ENCODE data around the gene GMEB1. TPM values are rescaled to one million over a fixed set of nuclear protein-coding genes. Genes with fewer than 3 reads are reported as not detected.
A peak's percentile ranks its signal among the peaks of the same experiment; 100 is the strongest.

GMEB1 gene
- total and polyA plus RNA-seq, 10 of the 15 experiments (the other 5 are each of a cell fraction or from before 2014, with no cell fraction given): 4.9 to 17.6 (median 9.4) TPM

GRCh38 chr1:28736450-28737306, 68.1 kb downstream of the GMEB1 start, which contains the start of gene YTHDF2 (continued):
- TF ChIP-seq ZNF592 (IDR thresholded peaks at IDR 0.05) (peak; percentile 64; the same call in 1 of the 2 replicates), TBL1XR1 (IDR thresholded peaks at IDR 0.05; ENCODE audit: low read depth, low read length) (0 out of 2 replicates have a peak, but pooled peaks have one; percentile 23), RELA (IDR thresholded peaks at IDR 0.05; ENCODE audit: borderline replicate concordance, partially characterized antibody) (peak; percentile 21), BMI1 (IDR thresholded peaks at IDR 0.05; ENCODE audit: borderline replicate concordance) (no peak), ATF2 (IDR thresholded peaks at IDR 0.05; ENCODE audit: low read length) (peak; percentile 18; the same call in 1 of the 2 replicates), RAD21 (IDR thresholded peaks at IDR 0.05; ENCODE audit: insufficient read depth, low read depth, low read length) (0 out of 2 replicates have a peak, but pooled peaks have one; percentile 7), SMARCA5 (IDR thresholded peaks at IDR 0.05) (peak; percentile 91), DPF2 (IDR thresholded peaks at IDR 0.05) (peak; percentile 64), EED (IDR thresholded peaks at IDR 0.05; ENCODE audit: low read depth) (no peak; the same call in 1 of the 2 replicates), ZSCAN29 (IDR thresholded peaks at IDR 0.05) (0 out of 2 replicates have a peak, but pooled peaks have one; percentile 41), HDGF (IDR thresholded peaks at IDR 0.05) (0 out of 2 replicates have a peak, but pooled peaks have one; percentile 61), E4F1 (IDR thresholded peaks at IDR 0.05; ENCODE audit: borderline replicate concordance, partially characterized antibody) (peak; percentile 46), CBFB (IDR thresholded peaks at IDR 0.05; ENCODE audit: low read depth) (peak; percentile 28; the same call in 1 of the 2 replicates)

Data from GM12878 (cell line).